ENCODE measurements around the gene SUPT3H. TPM values are rescaled to one million over a fixed set of nuclear protein-coding genes. Genes with fewer than 3 reads are reported as not detected.

The SUPT3H gene
- total RNA-seq, 6 experiments from 2014 or later = 0.95 to 2.8 (median 2.0) TPM

GRCh38 chr6:45253453-45253852 lies 124.3 kb downstream of the SUPT3H start:
- intact Hi-C loops (cut with DNase I) = no loop called here
- TF ChIP-seq CTCF (IDR thresholded peaks at IDR 0.05) (no peak), POLR2A (IDR thresholded peaks at IDR 0.05) (no peak)
- Histone ChIP-seq H3K9me3 (no peaks in the 10 kb centered on the region), H3K4me3 (no peak overlapping the region), H3K27ac (no peak overlapping the region), H3K27me3 (no peaks in the 10 kb centered on the region), H3K36me3 (no peaks in the 10 kb centered on the region), H3K4me1 (peaks cover 0 to 12% (median 2%) of the 10 kb centered on the region in 4 donors)
- DNase-seq (no peak), ATAC-seq (no peak)
- WGBS (ENCODE audit: insufficient coverage, low coverage, low lambda C conversion rate, missing lambda C conversion rate) = 91% methylated on average over 6 of the region's 6 CpGs

- H3K27me3 ChIP-seq = no peaks in the 10 kb centered on the region
- H3K27ac ChIP-seq = no peak overlapping the region
- H3K4me3 ChIP-seq = no peak overlapping the region
- ATAC-seq (no peak), DNase-seq (no peak)
- peaks cover 0 to 8% (median 0%) of the 10 kb centered on the region in 4 donors for H3K9me3 ChIP-seq
- 90% methylated on average over 2 of the region's 2 CpGs for WGBS (ENCODE audit: insufficient coverage, low coverage, low lambda C conversion rate, missing lambda C conversion rate)
- intact Hi-C loops (cut with DNase I) = no loop called here
- TF ChIP-seq CTCF (IDR thresholded peaks at IDR 0.05) = no peak
- no peak for TF ChIP-seq POLR2A (IDR thresholded peaks at IDR 0.05)
- no peaks in the 10 kb centered on the region for H3K36me3 ChIP-seq
- H3K4me1 ChIP-seq = no peaks in the 10 kb centered on the region
Observed at GRCh38 chr6:45231660-45232059, 146.1 kb downstream of the SUPT3H start.

- H3K4me3 ChIP-seq = no peak overlapping the region
- WGBS (ENCODE audit: insufficient coverage, low coverage, low lambda C conversion rate, missing lambda C conversion rate) = 91% methylated on average over 1 of the region's 1 CpG
- TF ChIP-seq CTCF (IDR thresholded peaks at IDR 0.05) (no peak), POLR2A (IDR thresholded peaks at IDR 0.05) (no peak)
- peaks cover 0 to 8% (median 0%) of the 10 kb centered on the region in 4 donors for H3K9me3 ChIP-seq
- no peaks in the 10 kb centered on the region for H3K27me3 ChIP-seq
- ATAC-seq (no peak), DNase-seq (no peak)
- intact Hi-C loops (cut with DNase I) = no loop called here
- H3K27ac ChIP-seq = no peak overlapping the region
- H3K4me1 ChIP-seq = no peaks in the 10 kb centered on the region
- H3K36me3 ChIP-seq = no peaks in the 10 kb centered on the region
Observed at GRCh38 chr6:45229416-45229815, 148.3 kb downstream of the SUPT3H start.

- DNase-seq = no peak
- ATAC-seq = no peak
- H3K27ac ChIP-seq = no peak overlapping the region
- H3K4me3 ChIP-seq = no peak overlapping the region
- WGBS (ENCODE audit: insufficient coverage, low coverage, low lambda C conversion rate, missing lambda C conversion rate) = 67% methylated on average over 1 of the region's 2 CpGs
- no peaks in the 10 kb centered on the region for H3K4me1 ChIP-seq
- H3K27me3 ChIP-seq = no peaks in the 10 kb centered on the region
- no peaks in the 10 kb centered on the region for H3K36me3 ChIP-seq
- TF ChIP-seq CTCF (IDR thresholded peaks at IDR 0.05) (peak in 1 of 4 donors; percentile 10), POLR2A (IDR thresholded peaks at IDR 0.05) (no peak)
- H3K9me3 ChIP-seq = peaks cover 0 to under 1% (median 0%) of the 10 kb centered on the region in 4 donors
- intact Hi-C loops (cut with DNase I) = no loop called here
Observed at GRCh38 chr6:45226081-45226480, 151.7 kb downstream of the SUPT3H start.

GRCh38 chr6:45222380-45222779 lies 155.4 kb downstream of the SUPT3H start:
- Histone ChIP-seq H3K4me3 (no peak overlapping the region), H3K27ac (no peak overlapping the region), H3K4me1 (no peaks in the 10 kb centered on the region), H3K36me3 (no peaks in the 10 kb centered on the region), H3K27me3 (no peaks in the 10 kb centered on the region), H3K9me3 (no peaks in the 10 kb centered on the region)
- DNase-seq (no peak), ATAC-seq (no peak)
- intact Hi-C loops (cut with DNase I) = no loop called here
- TF ChIP-seq CTCF (IDR thresholded peaks at IDR 0.05) = no peak
- TF ChIP-seq POLR2A (IDR thresholded peaks at IDR 0.05) = no peak
- 92% methylated on average over 1 of the region's 1 CpG for WGBS (ENCODE audit: insufficient coverage, low coverage, low lambda C conversion rate, missing lambda C conversion rate)

Data from right lobe of liver (tissue), 6 donors.